ENCODE measurements around the gene POLR3C.
A peak's percentile ranks its signal among the peaks of the same experiment; 100 is the strongest.

POLR3C gene

DNA sequence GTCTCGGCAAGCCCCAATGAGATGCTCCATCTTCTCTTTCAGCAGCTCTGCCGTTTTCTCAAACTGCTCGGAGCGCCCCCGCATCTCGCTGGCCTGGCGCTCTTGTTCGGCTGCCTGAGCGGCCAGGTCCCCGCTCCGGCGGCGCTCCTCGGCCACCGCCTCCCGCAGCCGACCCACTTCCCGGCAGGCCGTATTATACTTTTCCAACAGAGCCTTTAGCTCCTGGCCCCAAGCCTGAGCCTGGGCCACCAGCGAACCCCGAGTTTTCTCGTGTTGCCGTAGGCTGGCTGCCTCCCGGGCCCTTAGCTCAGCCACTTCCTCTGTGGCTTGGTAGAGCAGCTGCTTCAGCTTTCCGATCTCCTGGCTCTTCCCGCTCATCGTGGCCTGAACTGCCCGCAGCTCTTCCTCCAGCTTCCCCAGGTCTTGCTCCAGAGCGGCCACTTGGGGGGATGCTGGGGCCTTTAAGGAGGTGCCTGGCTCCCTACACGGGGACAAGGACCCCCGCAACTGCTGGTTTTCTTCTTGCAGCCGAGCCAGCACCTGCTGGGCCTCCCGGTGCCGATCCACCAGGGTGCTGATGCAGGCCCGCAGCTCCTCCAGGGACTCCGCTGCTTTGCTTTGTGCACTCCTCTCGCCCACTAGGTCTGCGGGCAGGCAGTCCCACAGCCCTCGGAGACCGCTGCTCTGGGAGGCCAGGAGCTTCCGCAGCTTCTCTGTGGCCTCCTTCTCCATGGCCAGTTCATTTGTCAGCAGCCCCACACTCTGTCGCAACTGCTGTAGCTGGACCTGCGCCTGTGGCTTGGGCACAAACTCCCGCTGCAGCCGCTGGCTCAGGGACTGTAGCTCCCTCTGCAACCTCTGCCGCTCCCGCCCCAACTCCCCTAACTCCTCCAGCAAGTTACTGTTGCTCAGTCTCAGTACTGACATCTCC is 48.3 kb downstream of the POLR3C start:
- DNase-seq: peak; percentile 32

DNA sequence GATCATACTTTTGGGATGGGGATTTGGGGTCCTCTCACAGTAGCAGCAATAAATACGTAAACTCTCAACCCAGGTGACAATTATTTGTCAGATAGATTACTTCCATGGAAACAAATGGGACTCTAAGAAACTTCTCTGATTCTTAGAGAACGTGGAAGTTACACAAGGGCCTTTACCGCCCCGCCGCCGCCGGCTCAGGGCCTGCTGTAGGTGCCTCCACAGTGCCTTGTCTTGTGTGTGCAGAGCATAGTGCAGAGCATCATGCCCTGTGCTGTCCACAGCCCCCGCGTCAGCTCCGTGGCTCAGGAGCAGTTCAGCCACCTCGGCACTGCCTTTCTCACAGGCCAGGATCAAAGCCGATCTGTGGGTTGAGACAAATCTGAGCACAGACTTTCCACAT is 50.6 kb downstream of the POLR3C start:
- DNase-seq: no peak

DNA sequence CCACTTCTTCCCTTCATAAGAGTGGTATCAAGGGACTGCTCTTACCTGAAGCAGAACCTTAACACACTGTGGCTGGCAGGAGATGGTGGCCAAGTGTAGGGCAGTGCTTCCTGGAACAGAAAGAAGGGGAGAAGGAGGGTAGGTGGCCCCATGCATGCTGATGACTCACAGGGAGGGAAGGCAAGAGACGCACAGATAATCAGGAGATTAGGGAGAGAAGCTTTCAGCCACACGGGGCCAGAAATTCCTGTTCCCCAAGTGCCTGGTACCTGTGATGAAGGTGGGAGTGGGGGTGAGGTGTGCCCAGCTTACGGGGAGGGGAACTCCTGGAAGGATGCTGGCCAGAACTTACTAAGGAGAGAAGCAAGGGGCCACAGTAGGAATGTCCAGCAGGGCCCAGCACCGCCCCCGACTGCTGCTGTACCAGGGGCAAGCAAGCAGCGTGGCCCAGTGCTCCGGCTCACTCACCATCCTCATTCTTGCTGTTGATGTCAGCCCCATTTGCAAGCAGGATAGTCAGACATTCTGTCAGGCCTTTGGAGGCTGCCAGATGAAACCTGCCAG is 54.0 kb downstream of the POLR3C start:
- no peak for DNase-seq

DNA sequence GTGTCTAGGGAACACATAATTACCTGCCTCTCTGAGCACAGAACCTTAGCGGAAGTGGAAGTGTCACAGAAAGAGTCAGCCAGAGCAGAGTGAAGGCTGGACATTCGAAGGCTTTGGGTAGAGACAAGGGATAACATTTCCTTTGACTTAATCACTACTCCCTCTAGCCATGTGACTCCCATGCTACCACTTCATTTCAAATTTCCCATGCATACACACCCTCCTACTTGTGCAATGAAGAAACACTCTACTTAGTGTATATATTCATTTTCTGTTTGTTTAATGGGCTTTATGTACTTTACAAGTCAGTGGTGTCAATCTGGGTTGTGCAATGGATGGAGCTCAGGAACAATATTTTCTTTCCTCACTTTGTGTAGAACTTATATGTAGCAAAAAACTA is 54.7 kb downstream of the POLR3C start:
- DNase-seq: no peak

DNA sequence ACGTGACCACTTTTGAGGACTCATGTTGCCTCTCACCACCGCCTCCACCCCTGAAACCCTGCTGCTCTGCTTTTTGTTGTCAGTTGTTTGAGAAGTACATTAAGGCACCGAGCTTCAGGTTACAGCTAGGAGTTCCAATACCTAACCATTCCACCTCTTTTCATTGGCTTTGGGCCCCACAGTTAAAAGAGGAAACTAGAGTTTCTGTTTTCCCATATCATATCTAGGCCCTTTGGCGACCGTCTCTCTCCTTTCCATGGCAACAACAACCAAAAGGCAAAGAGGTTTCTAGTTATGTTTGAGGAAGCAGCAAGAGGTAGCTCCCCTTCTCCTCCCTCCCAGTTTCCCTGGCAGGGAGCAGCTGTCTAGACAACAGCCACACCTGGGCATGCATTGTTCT is 55.8 kb downstream of the POLR3C start:
- DNase-seq: no peak

DNA sequence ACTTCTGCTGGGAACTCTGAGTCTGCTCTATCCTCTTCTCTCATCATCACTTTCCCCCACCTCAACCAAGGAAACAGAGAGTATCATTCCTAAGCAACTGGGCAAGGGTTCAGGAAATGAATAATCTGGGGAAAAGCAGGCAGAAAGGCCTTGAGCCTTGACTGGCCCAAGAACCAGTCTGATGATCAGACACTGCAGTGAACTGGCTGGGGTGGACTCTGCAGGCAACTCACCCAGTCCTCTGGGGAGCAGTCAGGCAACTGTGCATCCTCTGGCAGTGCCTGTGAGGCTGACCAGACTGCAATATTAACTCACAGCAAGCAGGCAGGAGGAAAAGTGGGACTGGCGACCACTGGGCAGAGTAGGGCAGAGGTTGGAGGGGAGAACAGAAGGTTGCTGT is 60.7 kb downstream of the POLR3C start:
- no peak for DNase-seq

DNA sequence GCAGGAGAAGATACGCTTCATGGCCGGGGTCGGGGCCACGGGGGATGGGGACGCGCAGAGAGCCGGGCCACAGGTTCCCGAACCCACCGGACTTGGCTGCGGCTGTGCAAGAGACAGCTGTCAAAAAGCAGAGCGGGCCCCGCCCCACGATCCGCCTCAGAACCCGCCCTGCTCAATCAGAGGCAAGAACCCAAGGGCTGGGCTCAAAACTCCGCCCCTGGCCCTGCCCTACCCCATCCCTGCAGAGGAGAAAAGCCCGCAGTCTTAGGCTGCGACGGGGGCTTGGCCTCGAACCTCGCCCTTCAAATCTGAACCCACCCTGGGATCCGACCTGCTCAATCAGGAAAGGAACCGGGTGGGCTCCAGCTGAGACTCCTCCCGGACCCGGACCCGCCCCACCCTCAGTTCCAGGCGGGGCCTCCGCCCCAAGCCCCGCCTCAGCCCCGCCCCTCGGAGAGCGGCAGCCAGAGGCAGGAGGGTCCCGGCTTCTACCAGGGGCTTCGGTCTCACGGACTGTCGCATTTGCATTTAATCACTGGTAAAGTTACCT is 61.8 kb downstream of the POLR3C start, which contains the start of gene ANKRD35:
Gene ANKRD35, minus strand, starts transcription at position 129 of the 550 bp plus-strand sequence. Its CDS starts 108 bp downstream, at position 21.
- DNase-seq: peak; percentile 94

DNA sequence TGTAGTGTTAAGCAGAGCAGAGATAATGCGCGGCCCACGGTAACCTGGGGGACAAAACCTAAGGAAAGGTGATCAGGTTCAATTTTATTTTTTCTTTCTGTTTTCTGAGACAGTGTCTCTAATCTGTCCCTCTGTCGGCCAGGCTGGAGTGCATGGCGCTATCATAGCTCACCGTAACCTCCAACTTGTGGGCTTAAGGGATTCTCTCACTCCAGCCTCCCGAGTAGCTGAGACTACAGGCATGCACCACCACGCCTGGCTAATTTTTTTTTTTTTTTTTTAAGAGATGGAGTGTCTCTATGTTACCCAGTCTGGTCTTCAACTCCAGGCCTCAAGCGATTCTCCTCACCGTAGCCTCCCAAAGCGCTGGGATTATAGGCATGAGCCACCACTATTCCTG is 62.4 kb downstream of the POLR3C start:
- DNase-seq: no peak

DNA sequence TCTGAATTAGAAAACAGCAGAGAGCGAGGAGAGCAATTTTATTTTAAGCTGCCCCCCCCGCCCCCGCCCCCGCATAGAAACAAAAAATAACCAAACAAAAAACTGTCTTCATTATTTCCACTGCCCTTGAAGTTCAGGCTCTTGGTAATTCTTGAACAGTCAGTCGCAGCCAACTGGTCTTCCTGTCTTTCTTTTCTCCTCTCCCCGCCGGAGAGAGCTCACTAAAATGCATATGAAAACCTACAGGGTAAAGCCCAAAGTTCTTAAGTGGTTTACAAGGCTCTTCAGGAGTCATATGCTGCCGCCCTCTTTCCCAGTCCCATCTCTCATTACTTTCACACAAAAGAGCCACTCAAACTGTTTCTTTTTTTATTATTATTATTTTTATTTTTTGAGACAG is 62.8 kb downstream of the POLR3C start:
- no peak for DNase-seq

DNA sequence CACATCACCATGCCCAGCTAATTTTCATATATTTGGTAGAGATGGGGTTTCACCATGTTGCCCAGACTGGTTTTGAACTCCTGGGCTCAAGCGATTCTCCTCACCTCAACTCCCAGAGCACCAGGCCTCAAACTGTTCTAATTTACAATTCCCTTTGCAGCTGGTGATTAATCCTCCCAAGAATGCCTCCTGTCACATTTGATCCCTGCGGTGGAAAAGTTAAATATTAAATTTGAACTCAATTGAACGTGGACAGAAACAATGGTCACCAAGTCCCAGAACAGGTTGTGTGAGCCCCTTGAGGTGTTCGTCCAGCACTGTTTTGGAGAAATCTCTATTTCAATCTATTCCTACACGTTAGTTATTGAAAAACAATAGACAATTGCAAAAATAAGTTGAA is 63.6 kb downstream of the POLR3C start:
- DNase-seq: no peak

DNA sequence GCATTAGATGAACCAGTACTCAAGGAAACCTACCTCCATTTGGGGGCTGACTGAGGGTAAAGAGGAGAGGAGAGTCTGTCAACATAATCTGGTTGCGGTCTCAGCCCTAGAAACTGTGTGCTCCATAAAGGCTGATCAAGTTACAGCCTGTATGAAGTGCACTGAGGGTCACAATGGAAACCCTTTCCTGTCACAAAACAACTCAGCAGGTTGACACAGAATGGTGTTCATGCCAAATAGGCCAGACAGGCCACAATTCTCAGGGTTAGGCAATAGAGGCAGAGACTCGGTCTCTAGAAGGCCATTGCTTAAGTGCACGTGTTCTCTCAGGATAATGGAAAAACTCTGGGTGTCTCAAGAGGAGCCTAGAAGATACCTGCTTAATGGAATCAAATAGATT is 65.7 kb downstream of the POLR3C start:
- DNase-seq: no peak

DNA sequence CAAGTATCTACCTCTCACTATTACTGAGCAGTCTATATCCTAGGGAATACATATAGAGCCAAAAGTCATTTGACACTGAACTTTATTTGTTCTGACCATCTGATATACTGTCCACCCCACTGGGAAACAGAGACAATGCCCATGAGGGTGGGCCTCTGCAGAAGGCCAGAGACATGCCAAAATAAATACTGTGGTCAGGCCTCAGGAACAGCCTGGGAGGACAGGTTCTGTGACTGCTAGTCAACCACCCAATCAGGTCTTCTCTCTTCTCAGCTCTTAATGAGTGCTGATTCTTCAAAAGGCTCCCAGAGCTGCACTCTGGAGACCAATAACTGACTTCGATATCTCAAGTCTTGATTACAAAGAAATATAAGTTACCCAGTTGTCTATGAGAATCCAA is 67.1 kb downstream of the POLR3C start:
- no peak for DNase-seq

DNA sequence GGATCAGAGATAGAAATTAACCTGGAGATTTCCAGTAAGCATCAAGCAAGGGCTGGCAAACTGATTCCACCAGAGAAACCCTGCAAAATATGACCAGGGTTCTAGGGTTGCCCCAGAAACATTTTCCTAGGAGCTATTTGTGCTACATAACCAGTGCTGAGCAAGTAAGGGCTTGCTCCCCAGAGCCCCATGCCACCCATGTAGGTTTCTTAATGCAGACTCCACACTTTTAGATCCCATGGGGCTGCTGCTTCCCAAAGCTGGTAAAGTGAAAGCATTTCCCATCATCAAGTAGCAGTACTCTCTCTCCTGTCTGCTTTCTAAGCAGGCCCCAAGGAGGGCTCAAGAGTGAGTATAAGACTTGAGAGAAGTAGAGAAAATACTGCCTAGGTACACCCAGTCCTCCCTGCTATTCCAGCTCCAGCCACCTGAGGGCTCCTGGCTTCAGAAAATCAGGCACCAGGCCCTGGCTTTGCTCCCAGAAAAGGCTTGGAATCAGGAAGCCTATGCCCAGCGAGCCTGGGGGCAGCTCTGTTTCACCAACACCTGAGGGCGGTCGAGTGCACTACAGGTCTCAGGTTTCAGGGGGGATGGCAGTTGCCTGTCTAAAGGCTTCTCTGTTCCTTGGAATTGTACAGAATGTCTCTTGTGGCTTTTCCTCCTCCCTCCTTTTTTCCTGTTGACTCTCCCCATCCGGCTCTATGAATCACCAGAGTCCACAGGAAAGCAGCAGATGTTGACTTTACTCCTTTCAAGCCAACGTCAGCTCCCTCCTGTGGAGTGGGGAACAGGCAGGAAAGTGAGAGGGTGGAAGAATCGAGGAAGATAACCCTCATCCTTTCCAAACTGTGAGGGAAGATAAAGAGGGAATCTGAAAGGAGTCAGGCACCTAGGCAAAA is 67.8 kb downstream of the POLR3C start:
- DNase-seq: peak; percentile 56

DNA sequence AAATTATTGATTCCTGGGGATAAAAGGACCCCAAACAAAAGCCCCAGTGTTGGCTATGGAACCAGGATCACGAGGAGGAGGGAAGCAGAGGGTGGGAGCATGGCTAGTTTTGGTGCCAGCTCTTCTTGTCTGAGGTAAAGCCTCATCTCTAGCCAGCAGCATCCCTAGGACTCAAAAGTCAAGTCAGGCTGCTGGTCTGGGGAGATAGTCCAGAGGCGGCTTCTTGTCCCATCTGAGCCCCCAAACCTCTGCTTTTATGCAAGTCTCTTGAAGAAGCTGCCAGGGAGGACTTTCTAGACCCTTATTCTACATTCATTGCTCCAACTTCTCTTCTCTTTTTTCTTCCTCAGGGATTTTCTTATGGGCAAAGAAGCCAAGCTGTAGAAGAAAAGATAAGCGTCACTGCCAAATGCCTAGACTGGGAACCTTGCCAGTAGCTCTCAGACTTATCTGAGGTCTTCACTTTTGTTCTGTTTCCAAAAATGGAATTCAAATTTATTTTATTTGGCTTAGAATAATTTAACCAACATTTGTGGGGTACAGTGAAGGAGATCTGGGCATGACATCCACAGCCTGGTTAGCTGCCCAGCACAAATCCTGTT is 68.6 kb downstream of the POLR3C start:
- DNase-seq: no peak

DNA sequence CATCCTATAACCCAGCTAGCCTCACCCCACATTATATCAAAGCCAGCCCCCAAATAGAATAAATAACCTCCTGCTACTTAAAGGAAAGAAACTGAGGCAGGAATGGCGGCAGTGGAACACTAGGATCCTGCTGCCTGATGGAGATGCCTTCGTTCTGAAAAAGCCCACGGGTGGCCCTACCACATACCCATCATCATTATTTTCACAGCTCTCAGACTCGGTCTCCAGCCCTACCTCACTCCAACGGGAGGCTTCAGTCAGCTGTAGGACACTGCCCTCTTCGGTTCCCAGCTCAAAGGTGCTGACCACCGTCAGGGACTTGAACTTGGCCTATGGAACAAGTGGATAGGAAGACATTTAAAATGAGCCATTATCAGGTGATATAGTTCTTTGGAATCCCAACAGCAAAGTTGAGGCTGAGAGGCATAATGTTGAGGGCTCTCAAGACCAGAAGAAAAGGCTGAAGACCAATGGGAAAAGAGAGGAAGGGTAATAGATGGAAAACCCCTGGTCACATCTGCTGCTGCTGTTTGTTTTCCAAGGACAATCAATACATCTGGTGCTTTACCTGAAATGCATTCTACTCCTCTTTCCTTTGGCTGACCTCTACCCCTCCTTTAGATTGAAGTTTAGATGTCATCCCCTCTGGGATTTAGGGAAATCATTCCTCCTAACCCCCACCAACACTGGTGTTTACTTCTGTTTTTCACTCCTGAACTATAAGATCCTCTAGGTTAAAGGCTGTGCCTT is 69.5 kb downstream of the POLR3C start:
- DNase-seq: no peak

Data from activated naive CD4-positive, alpha-beta T cell treated with anti-CD3 and anti-CD28 coated beads, Interleukin-2, amount 50 U/mL, for 16 hours (primary cell).